NT2/D1 (cell line): ENCODE results near the gene PGPEP1.

Experiments used
- SUZ12 ChIP-seq: IDR thresholded peaks from 2 replicates; pipeline ENCODE4 v1.6.1; 2011; ENCODE audit not compliant: insufficient read length, insufficient read depth; ENCODE audit errors: extremely low read depth
- YY1 ChIP-seq: IDR thresholded peaks from 2 replicates; pipeline ENCODE4 v1.6.1; 2011; ENCODE audit not compliant: insufficient read length, insufficient read depth
- ZNF274 ChIP-seq: IDR thresholded peaks from 2 replicates; pipeline ENCODE4 v1.6.1; 2011; ENCODE audit warnings: mild to moderate bottlenecking, low read depth, low read length

DNA sequence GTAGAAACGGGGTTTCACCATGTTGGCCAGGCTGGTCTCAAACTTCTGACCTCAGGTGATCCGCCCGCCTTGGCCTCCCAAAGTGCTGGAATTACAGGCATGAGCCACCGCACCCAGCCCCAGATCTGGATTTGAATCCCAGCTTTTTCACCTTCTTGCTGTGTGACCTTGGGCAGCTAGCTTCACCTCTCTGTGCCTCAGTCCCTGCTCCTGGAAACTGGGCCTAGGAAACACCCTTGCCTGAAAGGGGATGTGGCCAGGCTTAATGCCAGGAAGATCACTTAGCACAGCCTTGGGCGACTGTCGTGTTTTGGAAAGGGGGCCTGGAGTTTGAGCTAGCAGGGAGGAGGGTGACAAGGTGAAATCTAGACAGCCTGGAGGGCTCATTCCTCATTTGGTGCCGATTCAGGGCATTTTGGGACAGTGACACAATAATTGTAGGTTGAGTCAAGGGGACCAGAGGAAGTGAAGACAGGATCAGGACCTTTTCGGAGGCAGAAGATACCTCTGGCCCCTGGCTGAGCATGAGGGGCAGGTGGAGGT lies 1.8 kb downstream of the PGPEP1 start:
- no peak for TF ChIP-seq SUZ12
- no peak for TF ChIP-seq ZNF274
- TF ChIP-seq YY1 = no peak
